HG02840 (cell line): ENCODE measurements around the gene THPO.

Experiments
- ATAC-seq: cut with Tn5 transposase; IDR thresholded peaks from one replicate; pipeline ENCODE4 v1.9.1; 2021; ENCODE audit warnings: mild to moderate bottlenecking, moderate library complexity, moderate number of reproducible peaks; ENCODE audit not compliant: unreplicated experiment, low FRiP score

The THPO gene

DNA sequence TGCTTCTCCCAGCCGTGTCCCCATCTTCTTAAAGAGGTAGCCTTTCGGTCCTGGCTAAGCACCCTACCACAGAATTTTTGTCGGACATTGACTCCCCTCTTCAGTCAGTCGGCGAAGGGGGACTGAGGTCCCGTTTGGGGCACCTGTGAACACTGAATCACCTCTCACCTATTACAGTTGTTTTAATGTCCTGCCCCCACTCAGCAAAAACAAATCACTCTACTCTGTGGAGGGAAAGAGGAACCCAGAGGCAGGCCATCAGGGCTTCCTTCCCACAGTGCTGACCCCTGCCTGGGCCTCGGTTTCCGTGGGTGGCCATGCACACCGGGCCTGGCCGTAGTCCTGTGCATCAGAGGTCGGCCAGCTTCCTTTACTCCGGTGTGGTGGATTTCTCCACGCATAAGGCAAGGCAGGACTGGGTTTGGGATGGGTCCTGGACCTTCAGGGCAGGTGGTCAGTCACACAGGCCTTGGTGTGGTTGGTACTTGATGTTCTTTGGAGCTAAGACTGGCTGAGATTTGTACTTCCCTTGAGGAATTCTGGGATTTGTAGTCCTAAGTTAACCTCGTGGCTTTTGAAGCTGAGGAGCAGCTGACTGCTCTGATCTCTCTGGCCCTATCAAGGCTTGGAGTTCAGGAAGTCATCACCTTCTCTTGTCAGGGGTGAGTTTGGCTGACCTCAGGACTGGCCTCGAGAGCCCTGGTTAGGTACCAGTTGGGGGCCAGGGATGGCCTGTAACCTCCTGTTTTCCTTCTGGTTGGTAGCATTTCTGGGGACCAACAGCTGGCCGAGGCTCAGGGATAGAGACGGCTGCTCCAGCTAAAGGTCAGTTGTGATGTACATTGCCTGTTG, 41.2 kb downstream of the THPO start:
- ATAC-seq: no peak

DNA sequence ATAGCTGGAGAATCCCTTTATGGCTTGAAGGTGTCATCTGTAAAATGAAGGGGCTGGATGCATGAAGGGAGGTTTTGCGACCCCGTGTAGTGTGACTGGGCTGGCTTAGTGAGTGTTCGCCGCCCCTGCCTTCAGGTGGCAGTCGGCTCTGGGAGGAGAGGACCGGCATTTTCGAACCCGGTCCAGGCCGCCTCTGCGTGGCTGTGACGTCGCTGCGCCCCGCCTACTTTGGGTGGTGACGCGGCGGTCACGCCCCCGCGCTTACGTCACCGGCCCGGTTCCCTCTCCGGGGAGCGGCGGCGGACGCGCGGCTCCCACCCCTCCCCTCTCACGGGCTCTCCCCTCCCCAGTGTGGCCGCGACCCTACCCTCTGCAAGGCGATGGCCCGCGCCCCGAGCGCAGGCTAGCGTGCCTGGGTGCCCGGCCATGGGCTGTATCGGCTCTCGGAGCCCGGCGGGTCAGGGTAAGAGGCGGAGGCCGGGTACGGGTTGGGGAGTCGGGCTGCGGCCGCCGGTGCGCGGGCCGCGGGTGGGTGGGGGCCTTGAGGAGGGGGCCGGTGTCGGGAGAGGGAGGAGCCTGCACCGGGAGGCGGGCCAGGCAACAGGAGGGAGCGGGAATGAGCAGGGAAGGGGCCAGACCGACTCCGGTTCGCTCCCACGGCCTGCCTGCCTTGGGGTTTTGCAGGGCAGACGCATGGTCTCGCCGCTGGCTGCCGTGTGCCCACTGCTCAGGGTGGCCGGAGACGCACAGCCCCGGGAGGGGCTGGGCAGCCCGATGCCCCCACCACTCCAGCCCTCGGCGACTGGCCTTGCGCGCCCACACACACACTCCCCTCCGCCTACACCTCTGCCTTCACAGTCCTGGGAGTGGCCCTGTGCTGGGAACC, 42.1 kb downstream of the THPO start:
- peak; percentile 61 for ATAC-seq

DNA sequence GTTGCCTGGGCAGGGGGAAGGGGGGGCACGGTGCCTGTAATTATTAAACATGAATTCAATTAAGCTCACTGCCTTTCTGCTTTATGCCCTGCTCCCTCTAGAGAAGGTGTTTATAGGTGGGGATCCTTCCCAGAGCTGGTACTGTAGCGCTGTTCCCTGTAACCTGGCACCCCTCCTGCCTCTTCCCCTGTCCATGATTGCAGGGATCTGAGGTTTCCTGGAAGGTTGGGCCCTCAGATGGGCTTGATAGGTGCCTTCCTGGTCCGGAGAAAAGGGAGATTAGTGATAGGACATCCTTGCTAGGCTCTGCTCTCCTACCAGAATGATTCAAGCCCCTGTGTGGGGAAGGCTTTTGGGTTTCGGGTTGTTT, 42.7 kb downstream of the THPO start:
- ATAC-seq: peak; percentile 23

DNA sequence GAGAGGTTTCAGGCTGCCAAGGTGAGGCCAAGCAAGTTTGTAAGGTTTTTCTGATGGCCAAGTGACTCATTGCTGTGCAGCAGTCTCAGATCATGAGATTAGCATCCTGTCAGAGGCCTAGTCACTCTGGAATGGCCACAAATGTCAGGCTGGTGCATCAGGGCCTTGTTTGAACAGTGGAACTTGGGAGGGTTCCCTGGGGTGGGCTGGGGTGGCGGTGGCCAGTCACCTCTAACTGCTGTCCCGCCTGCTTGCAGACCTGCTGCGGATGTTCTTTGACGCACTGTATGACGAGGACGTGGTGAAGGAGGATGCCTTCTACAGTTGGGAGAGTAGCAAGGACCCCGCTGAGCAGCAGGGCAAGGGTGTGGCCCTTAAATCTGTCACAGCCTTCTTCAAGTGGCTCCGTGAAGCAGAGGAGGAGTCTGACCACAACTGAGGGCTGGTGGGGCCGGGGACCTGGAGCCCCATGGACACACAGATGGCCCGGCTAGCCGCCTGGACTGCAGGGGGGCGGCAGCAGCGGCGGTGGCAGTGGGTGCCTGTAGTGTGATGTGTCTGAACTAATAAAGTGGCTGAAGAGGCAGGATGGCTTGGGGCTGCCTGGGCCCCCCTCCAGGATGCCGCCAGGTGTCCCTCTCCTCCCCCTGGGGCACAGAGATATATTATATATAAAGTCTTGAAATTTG, 43.4 kb downstream of the THPO start:
- no peak for ATAC-seq

DNA sequence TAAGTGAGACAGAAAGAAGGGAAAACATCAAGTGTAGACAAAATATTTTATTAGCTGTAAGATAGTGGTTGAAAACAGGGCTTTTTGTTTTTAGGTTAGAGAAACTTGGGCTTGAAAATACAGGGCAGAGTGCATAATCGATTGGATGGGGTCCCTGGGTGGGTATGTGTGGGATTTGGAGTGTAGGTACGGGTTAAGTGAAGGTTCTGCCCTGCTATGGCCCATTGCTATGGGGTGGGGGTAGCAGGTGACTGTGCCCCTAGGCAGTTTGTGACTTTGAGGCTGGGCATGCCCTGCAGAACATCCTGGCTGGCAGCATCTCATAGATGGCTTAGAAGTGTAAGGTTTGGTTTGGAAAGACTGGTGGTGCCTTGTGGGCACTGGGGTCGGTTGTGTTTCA, 44.3 kb downstream of the THPO start:
- ATAC-seq: no peak

DNA sequence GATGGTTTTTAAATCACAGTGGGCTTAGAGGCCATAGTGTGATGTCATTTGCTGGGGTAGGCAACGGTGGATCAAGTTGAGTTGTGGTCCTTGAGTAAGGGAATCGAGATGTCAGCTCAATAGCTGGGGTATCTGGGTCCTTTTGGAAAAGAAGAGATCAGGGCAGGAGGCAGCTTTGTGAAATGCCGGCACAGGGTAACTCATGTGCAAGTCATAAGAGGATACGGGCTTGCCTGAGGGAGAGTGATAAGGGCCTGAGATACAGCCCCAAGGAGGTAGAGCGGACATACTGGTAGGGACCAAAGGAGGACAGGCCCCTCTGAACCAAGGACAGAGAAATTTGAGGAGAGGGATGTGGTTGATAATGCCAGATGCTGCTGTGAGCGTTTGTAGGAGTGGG, 44.8 kb downstream of the THPO start:
- ATAC-seq: no peak

DNA sequence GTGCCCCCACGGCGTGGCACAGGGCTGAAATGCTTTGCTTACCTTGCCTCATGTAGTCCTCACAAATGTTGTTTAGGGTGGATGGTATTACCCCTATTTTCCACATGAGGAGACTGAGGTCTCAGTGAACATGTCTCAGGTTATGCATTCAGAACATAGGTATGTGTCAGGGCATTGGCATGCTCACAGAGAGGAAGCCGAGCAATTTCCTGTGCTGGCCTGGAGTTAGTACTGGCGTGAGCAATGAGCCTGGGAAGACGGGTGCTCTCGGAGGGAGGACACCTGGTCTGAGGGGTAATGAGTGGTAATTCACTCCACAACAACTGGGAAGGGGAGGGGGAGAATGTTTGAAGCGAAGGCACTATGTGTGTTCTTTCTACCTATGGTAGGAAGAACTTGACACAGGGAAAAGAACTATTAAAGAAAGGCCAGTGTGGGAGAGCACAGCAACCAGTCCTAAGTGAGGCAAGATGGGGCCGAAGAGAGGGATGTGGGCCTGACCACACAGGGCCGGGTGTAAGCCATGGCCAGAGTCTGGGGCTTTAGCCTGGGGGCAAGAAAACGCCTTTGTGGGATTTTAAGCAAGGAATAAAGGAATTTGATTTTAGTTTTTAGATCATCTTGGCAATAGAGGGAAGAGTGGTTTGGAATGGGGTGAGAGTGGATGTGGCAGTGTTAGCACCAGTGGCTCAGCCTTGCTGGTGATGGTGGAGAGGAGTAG, 45.5 kb downstream of the THPO start:
- ATAC-seq: no peak

DNA sequence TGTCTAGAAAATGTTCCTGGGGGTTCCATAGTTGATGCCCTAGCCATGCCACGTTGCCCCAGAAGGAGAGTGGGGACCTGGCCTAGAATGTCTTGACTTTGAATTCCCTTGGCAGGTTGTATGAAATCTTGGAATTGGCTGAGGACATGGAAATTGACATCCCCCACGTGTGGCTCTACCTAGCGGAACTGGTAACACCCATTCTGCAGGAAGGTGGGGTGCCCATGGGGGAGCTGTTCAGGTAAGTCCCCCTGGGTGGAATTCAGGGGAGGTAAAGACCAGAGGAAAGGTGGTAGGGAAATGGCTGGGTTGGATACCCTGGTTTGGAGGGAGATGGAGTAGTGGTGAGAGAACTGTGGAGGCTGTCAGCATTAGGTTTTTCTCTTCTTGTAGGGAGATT, 49.5 kb downstream of the THPO start:
- ATAC-seq: no peak

DNA sequence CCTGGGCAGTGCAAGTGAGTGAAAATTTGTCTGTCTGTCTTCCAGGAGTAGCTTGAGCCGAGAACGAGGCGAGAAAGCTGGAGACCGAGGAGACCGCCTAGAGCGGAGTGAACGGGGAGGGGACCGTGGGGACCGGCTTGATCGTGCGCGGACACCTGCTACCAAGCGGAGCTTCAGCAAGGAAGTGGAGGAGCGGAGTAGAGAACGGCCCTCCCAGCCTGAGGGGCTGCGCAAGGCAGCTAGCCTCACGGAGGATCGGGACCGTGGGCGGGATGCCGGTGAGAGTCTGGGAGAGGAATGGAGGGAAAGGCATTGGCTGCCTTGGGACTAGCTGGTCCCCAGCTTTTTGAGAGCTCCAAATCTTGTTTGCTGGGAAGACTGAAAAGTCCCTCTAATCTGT, 50.8 kb downstream of the THPO start:
- ATAC-seq: no peak

DNA sequence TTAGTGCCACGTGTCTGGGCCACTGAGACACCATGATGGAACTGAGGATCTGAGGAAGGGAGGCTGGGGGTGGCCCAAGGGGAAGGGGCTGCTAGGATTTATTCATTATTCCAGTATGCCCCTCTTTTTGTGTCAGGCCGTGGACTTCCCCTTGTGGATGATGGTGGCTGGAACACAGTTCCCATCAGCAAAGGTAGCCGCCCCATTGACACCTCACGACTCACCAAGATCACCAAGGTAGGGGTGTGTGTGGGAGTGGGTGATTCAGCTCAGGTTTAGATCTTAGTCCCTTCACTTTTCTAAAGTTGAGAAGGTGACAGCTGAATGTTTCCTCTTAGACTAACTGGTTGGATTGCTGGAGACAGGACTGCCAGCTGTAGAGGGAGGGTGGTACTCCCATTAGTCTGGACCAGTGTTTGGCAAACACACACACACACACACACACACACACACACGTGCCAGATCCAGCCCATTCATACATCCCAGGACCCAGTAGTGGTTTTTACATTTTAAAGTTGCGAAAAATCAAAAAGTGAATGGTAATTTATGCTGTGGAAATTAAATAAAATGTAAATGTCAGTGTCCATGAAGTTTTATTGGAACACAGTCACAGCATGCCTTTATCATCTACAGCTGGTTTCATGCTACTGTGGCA, 52.2 kb downstream of the THPO start:
- ATAC-seq: no peak

DNA sequence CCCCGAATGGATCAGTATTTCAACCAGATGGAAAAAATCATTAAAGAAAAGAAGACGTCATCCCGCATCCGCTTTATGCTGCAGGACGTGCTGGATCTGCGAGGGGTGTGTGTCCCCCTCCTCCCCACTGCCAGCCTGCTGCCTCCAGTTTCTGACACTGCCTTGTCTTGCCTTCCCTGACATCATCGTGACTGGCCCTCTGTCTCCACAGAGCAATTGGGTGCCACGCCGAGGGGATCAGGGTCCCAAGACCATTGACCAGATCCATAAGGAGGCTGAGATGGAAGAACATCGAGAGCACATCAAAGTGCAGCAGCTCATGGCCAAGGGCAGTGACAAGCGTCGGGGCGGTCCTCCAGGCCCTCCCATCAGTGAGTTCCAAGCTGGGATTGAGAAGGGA, 52.7 kb downstream of the THPO start:
- ATAC-seq: no peak

DNA sequence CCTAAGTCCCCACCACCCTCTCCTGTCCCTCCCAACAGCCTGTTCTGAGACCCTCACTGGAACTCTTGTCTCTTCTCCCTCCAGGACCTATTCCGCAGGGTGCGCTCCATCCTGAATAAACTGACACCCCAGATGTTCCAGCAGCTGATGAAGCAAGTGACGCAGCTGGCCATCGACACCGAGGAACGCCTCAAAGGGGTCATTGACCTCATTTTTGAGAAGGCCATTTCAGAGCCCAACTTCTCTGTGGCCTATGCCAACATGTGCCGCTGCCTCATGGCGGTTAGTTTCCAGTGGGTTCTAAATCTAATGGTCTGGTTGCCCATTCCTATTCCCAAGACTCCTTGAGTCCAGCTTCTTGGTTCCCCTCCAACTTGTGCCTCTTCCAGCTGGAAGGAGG, 54.3 kb downstream of the THPO start:
- no peak for ATAC-seq

DNA sequence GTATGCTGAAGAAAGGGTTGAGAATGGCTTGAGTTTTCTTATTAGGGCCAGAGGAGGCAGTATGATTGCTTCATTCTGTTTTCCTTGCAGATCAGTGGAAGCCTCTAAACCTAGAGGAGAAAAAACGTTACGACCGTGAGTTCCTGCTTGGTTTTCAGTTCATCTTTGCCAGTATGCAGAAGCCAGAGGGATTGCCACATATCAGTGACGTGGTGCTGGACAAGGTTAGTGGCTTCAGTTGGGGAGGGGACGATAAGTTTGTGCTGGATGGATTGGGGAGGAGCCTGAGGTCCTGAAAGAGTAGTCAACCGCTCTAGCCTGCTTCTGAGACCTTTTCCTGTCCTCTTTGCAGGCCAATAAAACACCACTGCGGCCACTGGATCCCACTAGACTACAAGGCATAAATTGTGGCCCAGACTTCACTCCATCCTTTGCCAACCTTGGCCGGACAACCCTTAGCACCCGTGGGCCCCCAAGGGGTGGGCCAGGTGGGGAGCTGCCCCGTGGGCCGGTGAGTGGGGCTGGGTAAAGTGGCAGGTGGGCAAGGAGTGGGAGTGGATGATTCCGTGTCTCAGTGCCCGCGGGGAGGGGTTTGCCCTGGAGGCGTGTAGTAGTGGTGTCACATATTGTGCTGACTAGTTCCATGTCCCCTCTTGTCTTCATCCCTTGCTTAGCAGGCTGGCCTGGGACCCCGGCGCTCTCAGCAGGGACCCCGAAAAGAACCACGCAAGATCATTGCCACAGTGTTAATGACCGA, 55.1 kb downstream of the THPO start:
- ATAC-seq: no peak
